ENCODE measurements around the gene CENPX. TPM values are rescaled to one million over a fixed set of nuclear protein-coding genes. Genes with fewer than 3 reads are reported as not detected.

Gene CENPX
- total and polyA plus RNA-seq, 2 of the 13 experiments (the other 11 are each of a cell fraction or from before 2014, with no cell fraction given): 92.7 to 170 TPM

DNA sequence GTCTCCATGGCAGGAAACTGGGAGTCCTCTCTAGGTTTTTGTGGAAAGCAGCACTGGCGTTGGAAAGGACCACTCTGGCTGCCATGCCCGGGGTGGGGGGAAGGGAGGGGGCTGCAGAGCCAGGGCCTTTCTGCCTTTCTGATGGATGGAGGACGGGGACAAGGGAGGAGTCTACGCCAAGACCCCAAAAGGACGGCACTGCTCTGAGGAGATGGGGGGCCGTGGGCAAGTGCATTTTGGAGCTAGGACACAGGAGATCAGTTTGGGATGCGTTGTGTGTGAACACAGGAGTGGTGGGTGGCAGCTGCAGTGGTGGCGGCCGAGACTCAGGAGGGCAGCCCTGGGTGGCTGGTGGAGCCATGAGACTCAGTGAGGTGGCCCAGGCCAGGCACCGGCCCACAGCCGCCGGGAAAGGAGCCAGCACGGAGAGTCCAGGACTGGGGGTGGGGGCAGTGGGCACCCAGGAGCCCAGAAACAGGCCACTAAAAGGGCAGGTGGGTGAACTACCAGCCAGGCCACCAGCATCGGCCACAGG lies 2.0 kb downstream of the CENPX start (continued):
- TF ChIP-seq HNF4A (CRISPR knock-in tag; IDR thresholded peaks at IDR 0.05) (no peak), MTA1 (CRISPR knock-in tag; IDR thresholded peaks at IDR 0.05; ENCODE audit: borderline replicate concordance) (no peak), MXD4 (CRISPR knock-in tag; IDR thresholded peaks at IDR 0.05) (no peak), ZBTB8A (CRISPR knock-in tag; IDR thresholded peaks at IDR 0.05; ENCODE audit: borderline replicate concordance, low read depth) (no peak), HCFC1 (IDR thresholded peaks at IDR 0.05; ENCODE audit: low read depth, low read length) (no peak), ZNF432 (CRISPR knock-in tag; IDR thresholded peaks at IDR 0.05; ENCODE audit: borderline replicate concordance) (no peak), ZBTB20 (CRISPR knock-in tag; IDR thresholded peaks at IDR 0.05; ENCODE audit: borderline replicate concordance, low read depth) (no peak), FOXM1 (CRISPR knock-in tag; IDR thresholded peaks at IDR 0.05) (0 out of 2 replicates have a peak, but pooled peaks have one; percentile 36), TSC22D2 (CRISPR knock-in tag; IDR thresholded peaks at IDR 0.05; ENCODE audit: borderline replicate concordance) (0 out of 2 replicates have a peak, but pooled peaks have one; percentile 13), ZNF235 (CRISPR knock-in tag; IDR thresholded peaks at IDR 0.05; ENCODE audit: borderline replicate concordance) (no peak), ZNF251 (CRISPR knock-in tag; IDR thresholded peaks at IDR 0.05) (no peak), JUND (CRISPR knock-in tag; IDR thresholded peaks at IDR 0.05) (no peak), ARNT2 (CRISPR knock-in tag; IDR thresholded peaks at IDR 0.05; ENCODE audit: low read depth) (no peak), CBX2 (IDR thresholded peaks at IDR 0.05; ENCODE audit: low read depth, low read length) (no peak), CBX2 (CRISPR knock-in tag; IDR thresholded peaks at IDR 0.05; ENCODE audit: low read depth) (no peak), NR2F6 (IDR thresholded peaks at IDR 0.05) (no peak), NR2F6 (CRISPR knock-in tag; IDR thresholded peaks at IDR 0.05) (no peak), ZNF337 (CRISPR knock-in tag; IDR thresholded peaks at IDR 0.05; ENCODE audit: borderline replicate concordance, low read depth) (no peak), MATR3 (CRISPR knock-in tag; IDR thresholded peaks at IDR 0.05) (no peak), ZNF768 (CRISPR knock-in tag; IDR thresholded peaks at IDR 0.05) (no peak), ZNF17 (CRISPR knock-in tag; IDR thresholded peaks at IDR 0.05) (no peak), EHMT2 (IDR thresholded peaks at IDR 0.05; ENCODE audit: borderline replicate concordance, low read depth, low read length) (no peak), MTF2 (CRISPR knock-in tag; IDR thresholded peaks at IDR 0.05; ENCODE audit: borderline replicate concordance) (peak; percentile 88; the same call in 1 of the 2 replicates)
- TF ChIP-seq, protein P1, sequence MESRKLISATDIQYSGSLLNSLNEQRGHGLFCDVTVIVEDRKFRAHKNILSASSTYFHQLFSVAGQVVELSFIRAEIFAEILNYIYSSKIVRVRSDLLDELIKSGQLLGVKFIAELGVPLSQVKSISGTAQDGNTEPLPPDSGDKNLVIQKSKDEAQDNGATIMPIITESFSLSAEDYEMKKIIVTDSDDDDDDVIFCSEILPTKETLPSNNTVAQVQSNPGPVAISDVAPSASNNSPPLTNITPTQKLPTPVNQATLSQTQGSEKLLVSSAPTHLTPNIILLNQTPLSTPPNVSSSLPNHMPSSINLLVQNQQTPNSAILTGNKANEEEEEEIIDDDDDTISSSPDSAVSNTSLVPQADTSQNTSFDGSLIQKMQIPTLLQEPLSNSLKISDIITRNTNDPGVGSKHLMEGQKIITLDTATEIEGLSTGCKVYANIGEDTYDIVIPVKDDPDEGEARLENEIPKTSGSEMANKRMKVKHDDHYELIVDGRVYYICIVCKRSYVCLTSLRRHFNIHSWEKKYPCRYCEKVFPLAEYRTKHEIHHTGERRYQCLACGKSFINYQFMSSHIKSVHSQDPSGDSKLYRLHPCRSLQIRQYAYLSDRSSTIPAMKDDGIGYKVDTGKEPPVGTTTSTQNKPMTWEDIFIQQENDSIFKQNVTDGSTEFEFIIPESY (CRISPR knock-in tag; IDR thresholded peaks at IDR 0.05): no peak
- TF ChIP-seq, protein P2, sequence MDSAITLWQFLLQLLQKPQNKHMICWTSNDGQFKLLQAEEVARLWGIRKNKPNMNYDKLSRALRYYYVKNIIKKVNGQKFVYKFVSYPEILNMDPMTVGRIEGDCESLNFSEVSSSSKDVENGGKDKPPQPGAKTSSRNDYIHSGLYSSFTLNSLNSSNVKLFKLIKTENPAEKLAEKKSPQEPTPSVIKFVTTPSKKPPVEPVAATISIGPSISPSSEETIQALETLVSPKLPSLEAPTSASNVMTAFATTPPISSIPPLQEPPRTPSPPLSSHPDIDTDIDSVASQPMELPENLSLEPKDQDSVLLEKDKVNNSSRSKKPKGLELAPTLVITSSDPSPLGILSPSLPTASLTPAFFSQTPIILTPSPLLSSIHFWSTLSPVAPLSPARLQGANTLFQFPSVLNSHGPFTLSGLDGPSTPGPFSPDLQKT (CRISPR knock-in tag; IDR thresholded peaks at IDR 0.05; ENCODE audit: borderline replicate concordance): no peak
- TF ChIP-seq, protein P3, sequence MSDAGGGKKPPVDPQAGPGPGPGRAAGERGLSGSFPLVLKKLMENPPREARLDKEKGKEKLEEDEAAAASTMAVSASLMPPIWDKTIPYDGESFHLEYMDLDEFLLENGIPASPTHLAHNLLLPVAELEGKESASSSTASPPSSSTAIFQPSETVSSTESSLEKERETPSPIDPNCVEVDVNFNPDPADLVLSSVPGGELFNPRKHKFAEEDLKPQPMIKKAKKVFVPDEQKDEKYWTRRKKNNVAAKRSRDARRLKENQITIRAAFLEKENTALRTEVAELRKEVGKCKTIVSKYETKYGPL (CRISPR knock-in tag; IDR thresholded peaks at IDR 0.05): no peak
- TF ChIP-seq, protein P4, sequence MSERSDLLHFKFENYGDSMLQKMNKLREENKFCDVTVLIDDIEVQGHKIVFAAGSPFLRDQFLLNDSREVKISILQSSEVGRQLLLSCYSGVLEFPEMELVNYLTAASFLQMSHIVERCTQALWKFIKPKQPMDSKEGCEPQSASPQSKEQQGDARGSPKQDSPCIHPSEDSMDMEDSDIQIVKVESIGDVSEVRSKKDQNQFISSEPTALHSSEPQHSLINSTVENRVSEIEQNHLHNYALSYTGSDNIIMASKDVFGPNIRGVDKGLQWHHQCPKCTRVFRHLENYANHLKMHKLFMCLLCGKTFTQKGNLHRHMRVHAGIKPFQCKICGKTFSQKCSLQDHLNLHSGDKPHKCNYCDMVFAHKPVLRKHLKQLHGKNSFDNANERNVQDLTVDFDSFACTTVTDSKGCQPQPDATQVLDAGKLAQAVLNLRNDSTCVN (CRISPR knock-in tag; IDR thresholded peaks at IDR 0.05; ENCODE audit: borderline replicate concordance): no peak

All from HepG2 (cell line).